Medulla oblongata (tissue), 1 donor: ENCODE data around the gene KRTAP9-2.
"Not testable (repeated sequence)": the region's sequence is repeated elsewhere in the genome, so short reads cannot be mapped to it uniquely, and the experiment has no call there.

Experiments used
- DNase-seq: peaks from one replicate; pipeline ENCODE4 v3.0.0-alpha.2; 2015; ENCODE audit errors: extremely low spot score

The KRTAP9-2 gene

GRCh38 chr17:41232399-41233105 lies 6.1 kb downstream of the KRTAP9-2 start, which contains the start of gene KRTAP9-3:
Gene KRTAP9-3 (plus strand): TSS chr17:41232449. CDS start chr17:41232502, 53 bp downstream.
- DNase-seq = not testable (repeated sequence)

- not testable (repeated sequence) for DNase-seq
Measured at GRCh38 chr17:41237116-41237515, 10.7 kb downstream of the KRTAP9-2 start.

GRCh38 chr17:41237949-41238437 lies 11.5 kb downstream of the KRTAP9-2 start, which contains the start of gene KRTAP9-8:
Gene KRTAP9-8 (plus strand): TSS chr17:41237999. CDS start chr17:41238052, 53 bp downstream.
- not testable (repeated sequence) for DNase-seq

- not testable (repeated sequence) for DNase-seq
Measured at GRCh38 chr17:41246995-41247787, 20.7 kb downstream of the KRTAP9-2 start.

- DNase-seq = not testable (repeated sequence)
Measured at GRCh38 chr17:41249637-41250240, 23.3 kb downstream of the KRTAP9-2 start, which contains the start of gene KRTAP9-4. Gene KRTAP9-4 (plus strand): TSS chr17:41249687. CDS start chr17:41249721, 34 bp downstream.

- no peak for DNase-seq
Measured at GRCh38 chr17:41251261-41251660, 24.8 kb downstream of the KRTAP9-2 start.

GRCh38 chr17:41254861-41255260 lies 28.4 kb downstream of the KRTAP9-2 start:
- DNase-seq = no peak

GRCh38 chr17:41255381-41256290 lies 29.2 kb downstream of the KRTAP9-2 start, which contains the start of gene KRTAP9-9:
Gene KRTAP9-9 (plus strand): TSS chr17:41255384.
- DNase-seq = not testable (repeated sequence)

- no peak for DNase-seq
Measured at GRCh38 chr17:41256291-41256685, 29.8 kb downstream of the KRTAP9-2 start.

- no peak for DNase-seq
Measured at GRCh38 chr17:41258406-41258805, 32.0 kb downstream of the KRTAP9-2 start.

GRCh38 chr17:41263212-41263611 lies 36.8 kb downstream of the KRTAP9-2 start:
- DNase-seq = no peak

GRCh38 chr17:41264599-41264998 lies 38.2 kb downstream of the KRTAP9-2 start:
- no peak for DNase-seq

GRCh38 chr17:41265078-41265477 lies 38.6 kb downstream of the KRTAP9-2 start, which contains the start of gene KRTAP9-6:
Gene KRTAP9-6 (plus strand): TSS chr17:41265378. CDS start chr17:41265378, 0 bp downstream.
- DNase-seq = no peak

GRCh38 chr17:41267711-41268110 lies 41.3 kb downstream of the KRTAP9-2 start:
- no peak for DNase-seq

GRCh38 chr17:41271323-41271722 lies 44.9 kb downstream of the KRTAP9-2 start:
- DNase-seq = not testable (repeated sequence)

- DNase-seq = no peak
Measured at GRCh38 chr17:41271858-41272257, 45.4 kb downstream of the KRTAP9-2 start.

- not testable (repeated sequence) for DNase-seq
Measured at GRCh38 chr17:41275648-41276190, 49.3 kb downstream of the KRTAP9-2 start, which contains the start of gene KRTAP9-7. Gene KRTAP9-7 (plus strand): TSS chr17:41275698. CDS start chr17:41275698, 0 bp downstream.
